ENCODE measurements around the gene TMEM270. TPM values are rescaled to one million over a fixed set of nuclear protein-coding genes. Genes with fewer than 3 reads are reported as not detected.

The TMEM270 gene
- total and polyA plus RNA-seq, 2 of the 8 experiments (the other 6 are each of a cell fraction or from before 2014, with no cell fraction given), result 0.26 TPM; not detected in 1

GRCh38 chr7:73912223-73912622, 51.3 kb downstream of the TMEM270 start:
- Histone ChIP-seq H3K14ac (ENCODE audit: insufficient read length) (no peak overlapping the region), H3K4ac (replicated peaks; ENCODE audit: insufficient read length, low read depth, low read length) (no peak overlapping the region), H3K27me3 (replicated peaks in 1 of 4; ENCODE audit: control insufficient read depth in 3 of 4, extremely low read depth in 1 of 4, insufficient read depth in 3 of 4, low read length in 3 of 4) (no peaks in the 10 kb centered on the region), H3K18ac (ENCODE audit: extremely low read depth, low read length) (no peak overlapping the region), H4K20me1 (replicated peaks in 1 of 2; ENCODE audit: control insufficient read depth in 1 of 2, insufficient read depth in 2 of 2, low read length in 2 of 2) (no peaks in the 10 kb centered on the region), H2AK5ac (ENCODE audit: low read depth, low read length) (no peak overlapping the region), H2BK15ac (ENCODE audit: low read length) (no peak overlapping the region), H2AFZ (ENCODE audit: low read length) (no peak overlapping the region), H3K23me2 (ENCODE audit: low read depth, low read length) (no peaks in the 10 kb centered on the region), H4K8ac (ENCODE audit: extremely low read depth, insufficient read depth, low read length) (no peak overlapping the region), H3K9ac (replicated peaks in 1 of 4; ENCODE audit: extremely low read depth in 1 of 4, low read depth in 3 of 4, low read length in 3 of 4) (no peak overlapping the region), H3K9me3 (ENCODE audit: insufficient read depth in 2 of 2, low read depth in 1 of 2, low read length in 1 of 2) (no peaks in the 10 kb centered on the region), H3K4me2 (ENCODE audit: insufficient read depth in 1 of 2, low read depth in 2 of 2, low read length in 2 of 2) (no peak overlapping the region), H3K27ac (ENCODE audit: low read depth, low read length) (no peak overlapping the region), H4K5ac (ENCODE audit: insufficient read length, low read depth, low read length) (no peak overlapping the region), H3K23ac (ENCODE audit: insufficient read length) (no peak overlapping the region), H2BK12ac (ENCODE audit: low read depth, low read length) (no peak overlapping the region), H3K79me1 (ENCODE audit: low read depth, low read length) (no peaks in the 10 kb centered on the region), H2BK120ac (replicated peaks; ENCODE audit: low read depth, low read length) (no peak overlapping the region), H3K36me3 (ENCODE audit: control insufficient read depth in 2 of 4, insufficient read depth in 4 of 4, low read length in 3 of 4) (no peaks in the 10 kb centered on the region), H3K79me2 (ENCODE audit: control insufficient read depth in 1 of 2, insufficient read depth in 2 of 2, low read length in 2 of 2) (no peaks in the 10 kb centered on the region), H3K4me3 (ENCODE audit: extremely low read depth in 1 of 4, insufficient read depth in 2 of 4, low read depth in 3 of 4, low read length in 4 of 4) (no peak overlapping the region), H4K91ac (replicated peaks; ENCODE audit: insufficient read length, low read length) (no peak overlapping the region), H2BK20ac (ENCODE audit: low read length) (no peak overlapping the region), H3K4me1 (replicated peaks in 1 of 4; ENCODE audit: control insufficient read depth in 3 of 4, insufficient read depth in 4 of 4, low read length in 3 of 4) (peaks cover 0 to 10% (median 0%) of the 10 kb centered on the region in 4 experiments; a peak in 1 of 7 replicates), H2BK5ac (ENCODE audit: low read depth, low read length) (no peak overlapping the region), H3K56ac (replicated peaks; ENCODE audit: insufficient read length, low read depth, low read length) (no peak overlapping the region)
- FAIRE-seq, result no peak
- ChIA-PET POLR2A (ENCODE audit: partially characterized antibody) (interaction anchor here (0.7 kb wide), 1 partner anchor 10 kb away, joined by 3 read pairs; no protein-coding TSS in a partner anchor), CTCF (ENCODE audit: partially characterized antibody) (interaction anchor here (2.1 kb wide), 1 partner anchor 66 kb away, joined by 5 read pairs; no protein-coding TSS in a partner anchor)
- no peak for DNase-seq (ENCODE audit: low read depth in 1 of 2, low spot score in 2 of 2)
- WGBS, 2 experiments (ENCODE audit: extremely low coverage in 1 of 2, insufficient coverage in 1 of 2, insufficient read length in 1 of 2, insufficient replicate concordance in 2 of 2, low coverage in 1 of 2, low lambda C conversion rate in 2 of 2, missing lambda C conversion rate in 1 of 2), result 90% methylated on average over 5 of the region's 5 CpGs; no CpG with 5 or more reads in 1 of the 2 experiments
- no peak for TF ChIP-seq EZH2 (IDR thresholded peaks at IDR 0.05; ENCODE audit: low read depth, low read length, severe bottlenecking)
